GM12878 (cell line): ENCODE data around the gene KCND2. TPM values are rescaled to one million over a fixed set of nuclear protein-coding genes. Genes with fewer than 3 reads are reported as not detected.

Experiments used
- ATAC-seq: fragments of 200-7000 bp; cut with Tn5 transposase; 3 replicates; pipeline ENCODE4 v1.9.1; 2020; ENCODE audit warnings: mild to moderate bottlenecking, moderate library complexity
- BruUV-seq: library from RNA; stranded (reverse); fragments of 400-500 nt; replicated peaks from 2 replicates; lab custom pipeline; 2021; lab: Mats Ljungman, UMichigan
- CTCF ChIA-PET: fragments of 300-600 bp; sonication (Branson Sonifier 250); formaldehyde crosslinking; extraction: SDS; loops from one replicate; lab custom pipeline; 2021; ENCODE audit warnings: inconsistent platforms; lab: Yijun Ruan, JAX
- POLR2A ChIA-PET: fragments of 350-600 bp; formaldehyde crosslinking; extraction: SDS; loops from one replicate; lab custom pipeline; 2021; ENCODE audit warnings: inconsistent platforms; lab: Charles Lee
- RAD21 ChIA-PET: fragments of 300-600 bp; sonication (Branson Sonifier 250); formaldehyde crosslinking; loops from one replicate; lab custom pipeline; 2023; ENCODE audit warnings: antibody characterized with exemption; ENCODE audit not compliant: unreplicated experiment; lab: Charles Lee
- SMC1A ChIA-PET: fragments of 300-600 bp; sonication (Branson Sonifier 250); formaldehyde crosslinking; loops from one replicate; lab custom pipeline; 2023; ENCODE audit not compliant: unreplicated experiment, uncharacterized antibody; lab: Charles Lee
- DNase-seq: peaks from one replicate; pipeline ENCODE4 v3.0.0-alpha.2; 2011; ENCODE audit warnings: low read depth, low spot score
- FAIRE-seq: peaks from 3 replicates; lab custom pipeline; 2011; peaks lifted over from hg19 to GRCh38; lab: Jason Lieb, UNC
- H2AFZ ChIP-seq: 2 replicates; pipeline ENCODE4 v1.6.0; 2011; ENCODE audit warnings: low read depth, low read length, control low read depth; ENCODE audit not compliant: control insufficient read depth
- H3K27ac ChIP-seq: 2 replicates; pipeline ENCODE4 v1.5.1; 2011; ENCODE audit warnings: control low read depth; ENCODE audit not compliant: control insufficient read depth, insufficient read depth
- H3K27me3 ChIP-seq, 2 experiments: replicated peaks in 1 of 2; 2 replicates each; pipeline versions ENCODE4 v1.6.0 to v1.6.1; 2011; ENCODE audit warnings: low read length in 1 of 2; ENCODE audit not compliant: control insufficient read depth in 2 of 2, insufficient read depth in 2 of 2
- H3K36me3 ChIP-seq, 2 experiments: 2 replicates each; pipeline ENCODE4 v1.5.1; 2011; ENCODE audit warnings: low read length in 1 of 2; ENCODE audit not compliant: control insufficient read depth in 2 of 2, insufficient read depth in 2 of 2
- H3K4me1 ChIP-seq: 2 replicates; pipeline ENCODE4 v1.6.1; 2011; ENCODE audit warnings: mild to moderate bottlenecking, low read length, moderate library complexity, mixed read lengths; ENCODE audit not compliant: control insufficient read depth, insufficient read depth
- H3K4me2 ChIP-seq: 2 replicates; pipeline ENCODE4 v1.6.0; 2011; ENCODE audit warnings: control low read depth; ENCODE audit not compliant: control insufficient read depth, insufficient read depth
- H3K4me3 ChIP-seq: fragments of 200-600 bp; sonication (generic); 2 replicates; pipeline ENCODE4 v1.5.1; 2016
- H3K79me2 ChIP-seq: 2 replicates; pipeline ENCODE4 v1.6.0; 2011; ENCODE audit warnings: low read length; ENCODE audit not compliant: control insufficient read depth, insufficient read depth
- H3K9ac ChIP-seq: 2 replicates; pipeline ENCODE4 v1.8.0; 2011; ENCODE audit warnings: low read length, control low read depth, mixed read lengths; ENCODE audit not compliant: control insufficient read depth, insufficient read depth
- H3K9me3 ChIP-seq: replicated peaks from 3 replicates; pipeline ENCODE4 v1.5.1; 2011; ENCODE audit warnings: mild to moderate bottlenecking, low read length; ENCODE audit not compliant: control insufficient read depth, insufficient read depth
- H4K20me1 ChIP-seq: 2 replicates; pipeline ENCODE4 v1.6.0; 2011; ENCODE audit not compliant: control insufficient read depth, insufficient read depth
- ASH2L ChIP-seq: fragments of 300-600, 200-600 bp; sonication (generic); IDR thresholded peaks from 2 replicates; pipeline ENCODE4 v1.6.1; 2017; ENCODE audit warnings: low read depth, mild to moderate bottlenecking, borderline replicate concordance
- BCL11A ChIP-seq: IDR thresholded peaks from 2 replicates; pipeline ENCODE4 v1.6.1; 2011; ENCODE audit warnings: low read depth, low read length
- BMI1 ChIP-seq: fragments of 450-650 bp; IDR thresholded peaks from 2 replicates; pipeline ENCODE4 v1.6.1; 2016; ENCODE audit warnings: mild to moderate bottlenecking, moderate library complexity, borderline replicate concordance
- CBFB ChIP-seq: IDR thresholded peaks from 2 replicates; pipeline ENCODE4 v1.6.1; 2016; ENCODE audit warnings: antibody characterized with exemption, low read depth
- CEBPB ChIP-seq, 2 experiments: fragments of 150-350 bp in 1 of 2; IDR thresholded peaks; 2 replicates each; pipeline ENCODE4 v1.6.1; 2012 to 2014; ENCODE audit warnings: low read depth in 2 of 2, low read length in 2 of 2, borderline replicate concordance in 1 of 2, inconsistent platforms in 1 of 2
- EED ChIP-seq: sonication (generic); IDR thresholded peaks from 2 replicates; pipeline ENCODE4 v1.6.1; 2016; ENCODE audit warnings: antibody characterized with exemption, low read depth
- HDAC2 ChIP-seq: fragments of 200-600 bp; sonication (generic); IDR thresholded peaks from 2 replicates; pipeline ENCODE4 v1.6.1; 2017
- IKZF1 ChIP-seq: fragments of 450-650 bp; conservative IDR thresholded peaks from 2 replicates; pipeline ENCODE4 v1.6.1; 2017; ENCODE audit warnings: antibody characterized with exemption, mild to moderate bottlenecking
- IKZF2 ChIP-seq, 2 experiments: fragments of 450-650 bp; IDR thresholded peaks; 2 replicates each; pipeline ENCODE4 v1.6.1; 2017; ENCODE audit warnings: mild to moderate bottlenecking in 2 of 2, moderate library complexity in 2 of 2
- IRF4 ChIP-seq: IDR thresholded peaks from 2 replicates; pipeline ENCODE4 v1.6.1; 2011; ENCODE audit warnings: low read depth, low read length
- JUNB ChIP-seq: IDR thresholded peaks from 2 replicates; pipeline ENCODE4 v1.6.1; 2016; ENCODE audit warnings: antibody characterized with exemption, mild to moderate bottlenecking
- KLF5 ChIP-seq: fragments of 450-650 bp; IDR thresholded peaks from 2 replicates; pipeline ENCODE4 v1.6.1; 2014; ENCODE audit warnings: mild to moderate bottlenecking; ENCODE audit not compliant: partially characterized antibody
- RBBP5 ChIP-seq: fragments of 200-600 bp; sonication (generic); conservative IDR thresholded peaks from 2 replicates; pipeline ENCODE4 v1.6.1; 2016
- SMARCA5 ChIP-seq: fragments of 450-650 bp; IDR thresholded peaks from 2 replicates; pipeline ENCODE4 v1.6.1; 2017; ENCODE audit warnings: mild to moderate bottlenecking
- YBX1 ChIP-seq: fragments of 450-650 bp; IDR thresholded peaks from 2 replicates; pipeline ENCODE4 v1.6.1; 2016; ENCODE audit warnings: antibody characterized with exemption
- ZNF384 ChIP-seq: IDR thresholded peaks from 2 replicates; pipeline ENCODE4 v1.6.1; 2012; ENCODE audit warnings: low read depth, mild to moderate bottlenecking, low read length, improper control_type of control experiment, borderline replicate concordance
- in situ Hi-C: fragments of 300-500 bp; cut with MboI; formaldehyde crosslinking; loops from 9 replicates; pipeline ENCODE4 v1.14.3; 2018; ENCODE audit warnings: mixed read lengths
- intact Hi-C: fragments of 100-400 bp; cut with micrococcal nuclease; formaldehyde crosslinking; loops from one replicate; pipeline ENCODE4 v1.14.2; 2022; ENCODE audit not compliant: unreplicated experiment
- polyA plus RNA-seq, 11 experiments: library from polyadenylated mRNA; depleted of rRNA in 4 of 11; unstranded in 6 of 11; stranded (reverse) in 5 of 11; fragments of >200 nt; fragmentation: Nextera tagmentation in 4 of 11; fragmentation: Illumina TruSeq in 1 of 11; extraction: Ambion mirVana in 4 of 11; extraction: Trizol in 1 of 11; gene quantifications; 1 replicate in 1 of 11; 2 replicates in 10 of 11; pipeline versions ENCODE4 v1.2.1 to v1.2.3, GENCODE V29; 2011 to 2016; ENCODE audit warnings: inconsistent platforms in 2 of 11, missing spikeins in 2 of 11, low read depth in 1 of 11
- total RNA-seq, 4 experiments: library from RNA; depleted of rRNA in 3 of 4; stranded (reverse); fragments of >200 nt in 3 of 4; fragmentation: Illumina TruSeq in 1 of 4; extraction: Trizol in 1 of 4; gene quantifications; 2 replicates each; pipeline versions ENCODE4 v1.2.1 to v1.2.3, GENCODE V29; 2013 to 2021
- TF ChIP-seq, protein P1 (sequence below): IDR thresholded peaks from 2 replicates; pipeline ENCODE4 v1.6.1; 2012; ENCODE audit warnings: improper control_type of control experiment, low read depth, low read length; ENCODE audit not compliant: insufficient replicate concordance
- TF ChIP-seq, protein P2 (sequence below): fragments of 450-650 bp; formaldehyde crosslinking; IDR thresholded peaks from 2 replicates; pipeline ENCODE4 v1.4.0; 2020; ENCODE audit warnings: mild to moderate bottlenecking, moderate library complexity

Gene KCND2
- total and polyA plus RNA-seq, 10 of the 15 experiments (the other 5 are each of a cell fraction or from before 2014, with no cell fraction given) = 3.6 to 22.3 (median 6.3) TPM

DNA sequence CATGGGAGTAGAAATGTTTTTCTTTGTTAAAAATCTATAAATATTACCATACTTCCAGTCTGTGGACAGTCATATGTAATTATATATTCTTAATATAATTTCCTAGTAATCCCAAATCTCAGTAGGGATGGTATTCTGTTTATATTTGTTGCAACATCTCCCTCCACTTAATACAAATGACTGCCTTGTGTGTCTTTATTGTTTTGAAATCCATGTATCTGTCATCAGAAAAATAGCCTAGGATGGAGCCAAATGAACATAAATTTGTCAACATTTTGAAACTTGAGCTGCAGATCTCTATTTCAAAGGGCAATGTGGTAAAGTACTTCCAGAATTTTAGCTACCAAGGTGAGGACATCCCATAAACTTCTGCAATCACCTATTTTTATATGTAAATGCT is 294.2 kb downstream of the KCND2 start:
- ATAC-seq (no peak), FAIRE-seq (no peak), DNase-seq (no peak)
- RAD21 ChIA-PET = no interaction called here
- Histone ChIP-seq H3K36me3 (no peaks in the 10 kb centered on the region; a peak in 1 of 4 replicates), H3K4me1 (no peaks in the 10 kb centered on the region), H3K79me2 (no peaks in the 10 kb centered on the region), H3K4me3 (no peak overlapping the region), H3K4me2 (no peak overlapping the region), H3K9ac (no peak overlapping the region), H3K27me3 (no peaks in the 10 kb centered on the region), H3K27ac (no peak overlapping the region), H4K20me1 (no peaks in the 10 kb centered on the region), H3K9me3 (no peaks in the 10 kb centered on the region; the same call in 2 of the 3 replicates), H2AFZ (no peak overlapping the region)
- in situ Hi-C loops (loop anchor here (25.0 kb wide), 1 partner anchor 1305 kb away; no protein-coding TSS in a partner anchor), intact Hi-C loops (no loop called here)
- no TSS peak for BruUV-seq
- POLR2A ChIA-PET = no interaction called here
- SMC1A ChIA-PET = interaction anchor here (0.6 kb wide), 1 partner anchor 291 kb away, joined by 3 read pairs; no protein-coding TSS in a partner anchor
- TF ChIP-seq BCL11A (no peak), RBBP5 (no peak), JUNB (no peak), YBX1 (no peak), IRF4 (no peak), KLF5 (no peak), BMI1 (no peak), IKZF1 (no peak), CBFB (no peak), CEBPB (IDR thresholded peaks at IDR 0.05; ENCODE audit: borderline replicate concordance in 1 of 2, low read depth in 2 of 2, low read length in 2 of 2) (no peak), ZNF384 (no peak), IKZF2 (IDR thresholded peaks at IDR 0.05) (no peak), SMARCA5 (no peak), EED (no peak), HDAC2 (no peak), ASH2L (no peak)
- TF ChIP-seq, protein P1, sequence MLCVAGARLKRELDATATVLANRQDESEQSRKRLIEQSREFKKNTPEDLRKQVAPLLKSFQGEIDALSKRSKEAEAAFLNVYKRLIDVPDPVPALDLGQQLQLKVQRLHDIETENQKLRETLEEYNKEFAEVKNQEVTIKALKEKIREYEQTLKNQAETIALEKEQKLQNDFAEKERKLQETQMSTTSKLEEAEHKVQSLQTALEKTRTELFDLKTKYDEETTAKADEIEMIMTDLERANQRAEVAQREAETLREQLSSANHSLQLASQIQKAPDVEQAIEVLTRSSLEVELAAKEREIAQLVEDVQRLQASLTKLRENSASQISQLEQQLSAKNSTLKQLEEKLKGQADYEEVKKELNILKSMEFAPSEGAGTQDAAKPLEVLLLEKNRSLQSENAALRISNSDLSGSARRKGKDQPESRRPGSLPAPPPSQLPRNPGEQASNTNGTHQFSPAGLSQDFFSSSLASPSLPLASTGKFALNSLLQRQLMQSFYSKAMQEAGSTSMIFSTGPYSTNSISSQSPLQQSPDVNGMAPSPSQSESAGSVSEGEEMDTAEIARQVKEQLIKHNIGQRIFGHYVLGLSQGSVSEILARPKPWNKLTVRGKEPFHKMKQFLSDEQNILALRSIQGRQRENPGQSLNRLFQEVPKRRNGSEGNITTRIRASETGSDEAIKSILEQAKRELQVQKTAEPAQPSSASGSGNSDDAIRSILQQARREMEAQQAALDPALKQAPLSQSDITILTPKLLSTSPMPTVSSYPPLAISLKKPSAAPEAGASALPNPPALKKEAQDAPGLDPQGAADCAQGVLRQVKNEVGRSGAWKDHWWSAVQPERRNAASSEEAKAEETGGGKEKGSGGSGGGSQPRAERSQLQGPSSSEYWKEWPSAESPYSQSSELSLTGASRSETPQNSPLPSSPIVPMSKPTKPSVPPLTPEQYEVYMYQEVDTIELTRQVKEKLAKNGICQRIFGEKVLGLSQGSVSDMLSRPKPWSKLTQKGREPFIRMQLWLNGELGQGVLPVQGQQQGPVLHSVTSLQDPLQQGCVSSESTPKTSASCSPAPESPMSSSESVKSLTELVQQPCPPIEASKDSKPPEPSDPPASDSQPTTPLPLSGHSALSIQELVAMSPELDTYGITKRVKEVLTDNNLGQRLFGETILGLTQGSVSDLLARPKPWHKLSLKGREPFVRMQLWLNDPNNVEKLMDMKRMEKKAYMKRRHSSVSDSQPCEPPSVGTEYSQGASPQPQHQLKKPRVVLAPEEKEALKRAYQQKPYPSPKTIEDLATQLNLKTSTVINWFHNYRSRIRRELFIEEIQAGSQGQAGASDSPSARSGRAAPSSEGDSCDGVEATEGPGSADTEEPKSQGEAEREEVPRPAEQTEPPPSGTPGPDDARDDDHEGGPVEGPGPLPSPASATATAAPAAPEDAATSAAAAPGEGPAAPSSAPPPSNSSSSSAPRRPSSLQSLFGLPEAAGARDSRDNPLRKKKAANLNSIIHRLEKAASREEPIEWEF = no peak
- TF ChIP-seq, protein P2, sequence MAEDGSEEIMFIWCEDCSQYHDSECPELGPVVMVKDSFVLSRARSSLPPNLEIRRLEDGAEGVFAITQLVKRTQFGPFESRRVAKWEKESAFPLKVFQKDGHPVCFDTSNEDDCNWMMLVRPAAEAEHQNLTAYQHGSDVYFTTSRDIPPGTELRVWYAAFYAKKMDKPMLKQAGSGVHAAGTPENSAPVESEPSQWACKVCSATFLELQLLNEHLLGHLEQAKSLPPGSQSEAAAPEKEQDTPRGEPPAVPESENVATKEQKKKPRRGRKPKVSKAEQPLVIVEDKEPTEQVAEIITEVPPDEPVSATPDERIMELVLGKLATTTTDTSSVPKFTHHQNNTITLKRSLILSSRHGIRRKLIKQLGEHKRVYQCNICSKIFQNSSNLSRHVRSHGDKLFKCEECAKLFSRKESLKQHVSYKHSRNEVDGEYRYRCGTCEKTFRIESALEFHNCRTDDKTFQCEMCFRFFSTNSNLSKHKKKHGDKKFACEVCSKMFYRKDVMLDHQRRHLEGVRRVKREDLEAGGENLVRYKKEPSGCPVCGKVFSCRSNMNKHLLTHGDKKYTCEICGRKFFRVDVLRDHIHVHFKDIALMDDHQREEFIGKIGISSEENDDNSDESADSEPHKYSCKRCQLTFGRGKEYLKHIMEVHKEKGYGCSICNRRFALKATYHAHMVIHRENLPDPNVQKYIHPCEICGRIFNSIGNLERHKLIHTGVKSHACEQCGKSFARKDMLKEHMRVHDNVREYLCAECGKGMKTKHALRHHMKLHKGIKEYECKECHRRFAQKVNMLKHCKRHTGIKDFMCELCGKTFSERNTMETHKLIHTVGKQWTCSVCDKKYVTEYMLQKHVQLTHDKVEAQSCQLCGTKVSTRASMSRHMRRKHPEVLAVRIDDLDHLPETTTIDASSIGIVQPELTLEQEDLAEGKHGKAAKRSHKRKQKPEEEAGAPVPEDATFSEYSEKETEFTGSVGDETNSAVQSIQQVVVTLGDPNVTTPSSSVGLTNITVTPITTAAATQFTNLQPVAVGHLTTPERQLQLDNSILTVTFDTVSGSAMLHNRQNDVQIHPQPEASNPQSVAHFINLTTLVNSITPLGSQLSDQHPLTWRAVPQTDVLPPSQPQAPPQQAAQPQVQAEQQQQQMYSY = no peak
- CTCF ChIA-PET = interaction anchor here (1.3 kb wide), 1 partner anchor 11 kb away, joined by 3 read pairs; no protein-coding TSS in a partner anchor
